Measurements from ENCODE around the gene CYTL1.

DNA sequence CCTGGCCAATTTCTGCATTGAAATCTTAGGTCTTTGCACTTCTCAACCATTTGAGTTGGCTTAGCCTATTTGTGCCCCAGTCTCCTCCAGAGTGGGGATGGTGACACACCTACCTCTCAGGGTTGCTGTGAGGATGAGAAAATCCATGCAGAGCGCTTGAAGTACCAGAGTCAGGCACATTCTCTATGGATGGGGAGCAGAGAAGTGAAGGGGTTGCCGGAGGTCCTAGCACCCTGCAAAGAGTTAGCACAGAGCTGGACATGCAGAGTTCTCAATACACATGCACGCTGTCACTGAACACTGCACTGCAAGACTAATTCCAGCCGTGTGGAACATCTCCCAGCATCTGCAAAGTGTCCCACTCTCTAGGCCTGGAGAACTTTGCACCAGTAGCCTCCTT lies 29.5 kb upstream of the CYTL1 start:
- TF ChIP-seq, protein P1, sequence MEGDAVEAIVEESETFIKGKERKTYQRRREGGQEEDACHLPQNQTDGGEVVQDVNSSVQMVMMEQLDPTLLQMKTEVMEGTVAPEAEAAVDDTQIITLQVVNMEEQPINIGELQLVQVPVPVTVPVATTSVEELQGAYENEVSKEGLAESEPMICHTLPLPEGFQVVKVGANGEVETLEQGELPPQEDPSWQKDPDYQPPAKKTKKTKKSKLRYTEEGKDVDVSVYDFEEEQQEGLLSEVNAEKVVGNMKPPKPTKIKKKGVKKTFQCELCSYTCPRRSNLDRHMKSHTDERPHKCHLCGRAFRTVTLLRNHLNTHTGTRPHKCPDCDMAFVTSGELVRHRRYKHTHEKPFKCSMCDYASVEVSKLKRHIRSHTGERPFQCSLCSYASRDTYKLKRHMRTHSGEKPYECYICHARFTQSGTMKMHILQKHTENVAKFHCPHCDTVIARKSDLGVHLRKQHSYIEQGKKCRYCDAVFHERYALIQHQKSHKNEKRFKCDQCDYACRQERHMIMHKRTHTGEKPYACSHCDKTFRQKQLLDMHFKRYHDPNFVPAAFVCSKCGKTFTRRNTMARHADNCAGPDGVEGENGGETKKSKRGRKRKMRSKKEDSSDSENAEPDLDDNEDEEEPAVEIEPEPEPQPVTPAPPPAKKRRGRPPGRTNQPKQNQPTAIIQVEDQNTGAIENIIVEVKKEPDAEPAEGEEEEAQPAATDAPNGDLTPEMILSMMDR (conservative IDR thresholded peaks at IDR 0.05) = no peak
- no peak for TF ChIP-seq EZH2 (IDR thresholded peaks at IDR 0.05; ENCODE audit: low read depth)

Data from PC-9 (cell line).